HT1080 (cell line): ENCODE measurements around the gene FAM110A. TPM values are rescaled to one million over a fixed set of nuclear protein-coding genes. Genes with fewer than 3 reads are reported as not detected.
"Not testable (repeated sequence)": the region's sequence is repeated elsewhere in the genome, so short reads cannot be mapped to it uniquely, and the experiment has no call there.

Experiments used
- DNase-seq: peaks from one replicate; pipeline ENCODE4 v3.0.0-alpha.2; 2015; ENCODE audit warnings: low read depth
- polyA plus RNA-seq, 2 experiments: library from polyadenylated mRNA; depleted of rRNA; stranded (reverse); fragments of >200 nt; gene quantifications; 2 replicates each; pipeline ENCODE4 v1.2.3, GENCODE V29; 2015
- total RNA-seq: library from RNA; depleted of rRNA; stranded (reverse); fragments of >200 nt; shearing (Covaris generic); gene quantifications from 2 replicates; pipeline ENCODE4 v1.2.3, GENCODE V29; 2014; rRNA removed

Gene FAM110A
- 5.8 and 6.4 TPM in 2 replicates for total RNA-seq
- 8.4 and 11.5 TPM in 2 replicates for polyA plus RNA-seq (2015; cell fraction: cytosol; rRNA removed)
- polyA plus RNA-seq (2015; cell fraction: nucleus; rRNA removed) = 9.1 and 9.4 TPM in 2 replicates

- peak; percentile 96 for DNase-seq
Observed at GRCh38 chr20:833450-834150, at the start of gene FAM110A. TSS of gene FAM110A (plus strand) at chr20:833715. CDS start at chr20:844805, 11,090 bp downstream.

- no peak for DNase-seq
Observed at GRCh38 chr20:787825-788224, 45.7 kb upstream of the FAM110A start.

- DNase-seq = no peak
Observed at GRCh38 chr20:791056-791455, 42.5 kb upstream of the FAM110A start.

GRCh38 chr20:792248-792647 is 41.3 kb upstream of the FAM110A start:
- DNase-seq = no peak

GRCh38 chr20:796921-797320 is 36.6 kb upstream of the FAM110A start:
- DNase-seq = no peak

GRCh38 chr20:798746-799145 is 34.8 kb upstream of the FAM110A start:
- not testable (repeated sequence) for DNase-seq

GRCh38 chr20:800026-800425 is 33.5 kb upstream of the FAM110A start:
- not testable (repeated sequence) for DNase-seq

- no peak for DNase-seq
Observed at GRCh38 chr20:801678-802077, 31.8 kb upstream of the FAM110A start.

GRCh38 chr20:805713-806112 is 27.8 kb upstream of the FAM110A start:
- no peak for DNase-seq

- not testable (repeated sequence) for DNase-seq
Observed at GRCh38 chr20:811776-812434, 21.6 kb upstream of the FAM110A start.

GRCh38 chr20:812435-812814 is 21.1 kb upstream of the FAM110A start:
- not testable (repeated sequence) for DNase-seq

- no peak for DNase-seq
Observed at GRCh38 chr20:813390-813789, 20.1 kb upstream of the FAM110A start.

GRCh38 chr20:815226-815625 is 18.3 kb upstream of the FAM110A start:
- DNase-seq = no peak

- peak; percentile 50 for DNase-seq
Observed at GRCh38 chr20:815914-816606, 17.5 kb upstream of the FAM110A start.

- DNase-seq = peak; percentile 90
Observed at GRCh38 chr20:818001-818664, 15.4 kb upstream of the FAM110A start.

GRCh38 chr20:819680-820322 is 13.7 kb upstream of the FAM110A start:
- no peak for DNase-seq

- DNase-seq = no peak
Observed at GRCh38 chr20:820323-820953, 13.1 kb upstream of the FAM110A start.

GRCh38 chr20:821046-821730 is 12.3 kb upstream of the FAM110A start:
- no peak for DNase-seq

GRCh38 chr20:821731-822065 is 11.8 kb upstream of the FAM110A start:
- no peak for DNase-seq
